Nephron progenitor cell (in vitro differentiated cells): ENCODE measurements around the gene CADPS2.
A peak's percentile ranks its signal among the peaks of the same experiment; 100 is the strongest.

ENCODE experiments used
- DNase-seq: peaks from one replicate; pipeline ENCODE4 v3.0.0; 2021
- H3K27ac Mint-ChIP-seq: 2 replicates; pipeline ENCODE4 v1.8.0; 2021; ENCODE audit warnings: mild to moderate bottlenecking, moderate library complexity, mixed read lengths
- H3K27me3 Mint-ChIP-seq: 2 replicates; pipeline ENCODE4 v1.8.0; 2021; ENCODE audit warnings: mild to moderate bottlenecking, low read depth, mixed read lengths; ENCODE audit not compliant: poor library complexity
- H3K36me3 Mint-ChIP-seq: 2 replicates; pipeline ENCODE4 v1.8.0; 2021; ENCODE audit warnings: low read depth, mixed read lengths
- H3K4me1 Mint-ChIP-seq: 2 replicates; pipeline ENCODE4 v1.8.0; 2021; ENCODE audit warnings: mixed read lengths
- H3K4me3 Mint-ChIP-seq: 2 replicates; pipeline ENCODE4 v1.8.0; 2021; ENCODE audit warnings: mild to moderate bottlenecking, moderate library complexity, mixed read lengths
- H3K9me3 Mint-ChIP-seq: 2 replicates; pipeline ENCODE4 v1.8.0; 2021; ENCODE audit warnings: mild to moderate bottlenecking, moderate library complexity, mixed read lengths
- TF ChIP-seq, protein P1 (sequence below): fragments of 200-600 bp; sonication (generic); IDR thresholded peaks from 2 replicates; pipeline ENCODE4 v1.5.0; 2021; ENCODE audit warnings: antibody characterized with exemption

CADPS2 gene

DNA sequence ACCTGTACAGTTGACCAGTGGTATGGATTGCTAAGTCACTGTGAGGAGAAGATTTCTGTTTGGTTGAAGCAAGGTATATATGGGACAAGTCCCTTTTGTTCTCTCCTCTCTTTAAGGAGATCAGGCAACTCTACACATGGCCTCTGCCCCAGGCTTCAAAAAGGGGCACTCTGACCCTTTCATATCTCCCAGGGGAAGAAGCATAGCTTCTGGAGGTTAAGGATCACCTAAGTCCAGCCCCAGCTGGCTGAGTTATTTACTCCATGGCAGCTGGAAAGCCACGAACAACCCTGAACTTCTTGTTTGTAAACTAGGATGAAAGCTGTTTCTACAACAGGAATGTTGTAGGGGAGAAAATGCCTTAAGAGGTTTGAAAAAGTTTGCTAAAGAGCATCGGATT lies 452.5 kb downstream of the CADPS2 start:
- DNase-seq: peak; percentile 6
- Mint-ChIP-seq H3K4me3 (no peak overlapping the region), H3K9me3 (no peaks in the 10 kb centered on the region), H3K27ac (no peak overlapping the region), H3K27me3 (peaks cover 15% of the 10 kb centered on the region), H3K36me3 (no peaks in the 10 kb centered on the region), H3K4me1 (peaks cover 30% of the 10 kb centered on the region)
- TF ChIP-seq, protein P1, sequence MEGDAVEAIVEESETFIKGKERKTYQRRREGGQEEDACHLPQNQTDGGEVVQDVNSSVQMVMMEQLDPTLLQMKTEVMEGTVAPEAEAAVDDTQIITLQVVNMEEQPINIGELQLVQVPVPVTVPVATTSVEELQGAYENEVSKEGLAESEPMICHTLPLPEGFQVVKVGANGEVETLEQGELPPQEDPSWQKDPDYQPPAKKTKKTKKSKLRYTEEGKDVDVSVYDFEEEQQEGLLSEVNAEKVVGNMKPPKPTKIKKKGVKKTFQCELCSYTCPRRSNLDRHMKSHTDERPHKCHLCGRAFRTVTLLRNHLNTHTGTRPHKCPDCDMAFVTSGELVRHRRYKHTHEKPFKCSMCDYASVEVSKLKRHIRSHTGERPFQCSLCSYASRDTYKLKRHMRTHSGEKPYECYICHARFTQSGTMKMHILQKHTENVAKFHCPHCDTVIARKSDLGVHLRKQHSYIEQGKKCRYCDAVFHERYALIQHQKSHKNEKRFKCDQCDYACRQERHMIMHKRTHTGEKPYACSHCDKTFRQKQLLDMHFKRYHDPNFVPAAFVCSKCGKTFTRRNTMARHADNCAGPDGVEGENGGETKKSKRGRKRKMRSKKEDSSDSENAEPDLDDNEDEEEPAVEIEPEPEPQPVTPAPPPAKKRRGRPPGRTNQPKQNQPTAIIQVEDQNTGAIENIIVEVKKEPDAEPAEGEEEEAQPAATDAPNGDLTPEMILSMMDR: no peak

DNA sequence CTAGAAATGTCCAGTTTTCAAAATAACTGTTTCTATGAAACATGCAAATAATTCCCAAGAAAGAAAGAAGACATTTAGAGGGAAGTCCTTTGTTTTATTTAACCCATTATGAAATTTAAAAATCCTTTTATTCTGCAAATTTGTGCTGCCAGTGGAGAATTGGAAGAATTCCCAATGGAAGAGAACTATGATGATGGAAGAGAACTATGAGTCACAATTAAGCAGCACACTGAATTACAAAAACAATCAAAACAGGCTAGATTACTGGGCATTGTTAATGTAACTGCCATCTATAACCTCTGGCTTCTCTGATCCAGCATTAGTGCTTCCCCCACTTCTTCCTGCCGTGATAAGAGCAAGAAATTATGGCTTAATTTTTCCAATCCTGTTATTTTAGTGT lies 455.6 kb downstream of the CADPS2 start:
- Mint-ChIP-seq H3K36me3 (no peaks in the 10 kb centered on the region), H3K4me1 (peaks cover 18% of the 10 kb centered on the region), H3K27me3 (peaks cover 8% of the 10 kb centered on the region), H3K4me3 (no peak overlapping the region), H3K27ac (no peak overlapping the region), H3K9me3 (no peaks in the 10 kb centered on the region)
- DNase-seq: no peak
- TF ChIP-seq, protein P1: no peak

DNA sequence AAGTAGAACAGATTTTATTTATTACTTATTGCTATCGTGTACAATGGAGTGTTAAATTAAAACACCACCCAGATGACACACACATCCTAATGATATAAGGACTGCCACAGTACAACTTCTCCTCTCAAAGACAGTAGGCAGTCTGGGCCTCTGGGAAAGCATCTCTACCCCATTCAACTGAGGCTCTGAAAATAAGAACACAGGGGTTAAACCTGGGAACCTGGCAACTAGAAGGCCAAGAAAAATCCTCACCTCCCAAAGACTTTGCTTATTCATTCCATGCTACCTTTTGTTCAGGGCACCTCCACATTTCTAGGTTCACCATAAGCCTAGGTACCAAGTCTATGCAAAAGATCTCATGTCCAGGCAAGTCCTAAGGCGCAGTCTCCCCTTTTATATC lies 456.3 kb downstream of the CADPS2 start:
- TF ChIP-seq, protein P1: no peak
- Mint-ChIP-seq H3K4me1 (peaks cover 18% of the 10 kb centered on the region), H3K4me3 (no peak overlapping the region), H3K9me3 (no peaks in the 10 kb centered on the region), H3K36me3 (no peaks in the 10 kb centered on the region), H3K27me3 (peaks cover 3% of the 10 kb centered on the region), H3K27ac (no peak overlapping the region)
- DNase-seq: no peak

DNA sequence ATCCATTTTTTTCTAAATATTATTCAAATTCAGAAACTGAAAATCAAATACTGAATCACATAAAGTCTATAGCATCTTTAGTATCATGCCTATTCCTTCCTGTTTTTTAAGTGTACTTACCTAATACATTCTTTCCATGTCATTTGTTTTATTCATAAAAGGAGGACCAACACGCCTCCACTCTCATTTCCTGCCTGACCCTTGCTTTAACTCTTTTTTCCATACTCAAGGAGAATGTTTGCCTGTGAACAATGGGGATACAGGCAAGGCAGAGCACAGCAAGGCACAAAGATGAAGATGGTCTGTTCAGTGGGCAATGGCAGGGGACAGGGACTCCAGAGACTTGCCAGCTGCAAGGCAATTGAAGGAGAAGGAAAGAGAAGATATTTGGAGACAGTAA lies 460.5 kb downstream of the CADPS2 start:
- DNase-seq: no peak
- Mint-ChIP-seq H3K9me3 (no peaks in the 10 kb centered on the region), H3K27me3 (no peaks in the 10 kb centered on the region), H3K4me1 (no peaks in the 10 kb centered on the region), H3K36me3 (no peaks in the 10 kb centered on the region), H3K27ac (no peak overlapping the region), H3K4me3 (no peak overlapping the region)
- TF ChIP-seq, protein P1: no peak

DNA sequence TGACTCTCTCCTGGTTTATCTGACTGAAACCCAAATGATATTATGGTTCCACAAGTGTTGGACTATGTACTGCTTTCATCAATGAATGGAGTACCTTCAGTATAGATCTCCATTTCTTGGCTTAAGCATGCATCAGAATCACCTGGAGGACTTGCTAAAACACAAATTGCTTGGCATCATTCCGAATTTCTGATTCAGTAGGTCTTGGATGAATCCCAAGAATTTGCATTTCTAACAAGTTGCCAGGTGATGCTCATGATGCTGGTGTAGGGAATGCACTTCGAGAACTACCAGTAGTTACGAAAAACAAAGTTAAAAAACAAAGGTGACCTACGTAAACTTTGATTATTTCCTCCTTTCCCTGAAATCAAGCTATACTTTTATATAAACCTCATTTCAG lies 462.7 kb downstream of the CADPS2 start:
- no peak for DNase-seq
- Mint-ChIP-seq H3K9me3 (no peaks in the 10 kb centered on the region), H3K27me3 (no peaks in the 10 kb centered on the region), H3K4me1 (no peaks in the 10 kb centered on the region), H3K36me3 (no peaks in the 10 kb centered on the region), H3K27ac (no peak overlapping the region), H3K4me3 (no peak overlapping the region)
- TF ChIP-seq, protein P1: no peak

DNA sequence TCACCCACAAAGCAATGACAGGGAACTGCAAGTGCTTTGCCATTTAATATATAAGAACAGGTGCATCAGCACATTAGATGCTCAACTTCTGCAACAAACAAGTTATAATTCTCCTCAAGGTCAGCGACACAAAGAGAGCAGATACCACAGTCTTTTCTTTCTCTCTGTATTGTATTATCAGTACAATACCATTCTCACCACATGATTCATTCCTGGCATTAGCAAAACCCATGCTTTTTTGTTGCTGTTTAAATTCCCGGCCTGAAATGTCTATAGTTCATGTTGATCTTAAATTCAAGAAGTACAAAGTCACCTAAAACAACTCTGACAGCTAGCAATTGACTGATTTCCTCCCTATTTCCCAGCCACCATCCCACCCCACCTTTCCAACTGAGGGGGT lies 469.9 kb downstream of the CADPS2 start:
- Mint-ChIP-seq H3K4me1 (peaks cover 25% of the 10 kb centered on the region), H3K27me3 (peaks cover 13% of the 10 kb centered on the region)

More for the DNA sequence above, 469.9 kb downstream of the CADPS2 start:
- no peaks in the 10 kb centered on the region for H3K36me3 Mint-ChIP-seq
- no peaks in the 10 kb centered on the region for H3K9me3 Mint-ChIP-seq
- no peak overlapping the region for H3K4me3 Mint-ChIP-seq
- no peak for DNase-seq
- TF ChIP-seq, protein P1: no peak
- H3K27ac Mint-ChIP-seq: no peak overlapping the region
